ENCODE results near the gene FREM1. TPM values are rescaled to one million over a fixed set of nuclear protein-coding genes. Genes with fewer than 3 reads are reported as not detected.

FREM1 gene
- total and polyA plus RNA-seq, 10 of the 15 experiments (the other 5 are each of a cell fraction or from before 2014, with no cell fraction given), result 0.01 to 0.16 (median 0.08) TPM; not detected in 7

DNA sequence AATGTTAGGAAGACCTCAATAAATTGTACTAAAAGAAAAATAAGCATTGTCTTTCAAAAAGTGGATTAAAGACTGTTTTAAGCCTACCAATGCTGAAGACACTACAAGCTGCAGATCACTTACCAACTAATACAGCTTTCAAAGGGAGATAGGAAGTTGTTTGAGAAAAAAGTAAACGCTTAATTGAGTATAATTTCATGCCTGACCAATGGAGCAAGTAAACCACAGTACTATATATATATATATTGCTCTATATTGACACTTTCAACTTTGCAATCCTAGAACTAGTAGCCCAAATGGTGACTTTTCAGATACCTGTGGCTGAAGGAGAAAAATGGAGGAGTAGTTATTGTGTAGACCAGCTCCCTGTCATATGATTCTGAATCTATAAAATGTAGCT is 85.7 kb downstream of the FREM1 start (continued):
- TF ChIP-seq WRNIP1 (IDR thresholded peaks at IDR 0.05; ENCODE audit: borderline replicate concordance, low read depth, low read length) (no peak), BRCA1 (IDR thresholded peaks at IDR 0.05; ENCODE audit: low read depth, low read length) (no peak), RBBP5 (conservative IDR thresholded peaks at IDR 0.05) (no peak), YY1 (IDR thresholded peaks at IDR 0.05; ENCODE audit: low read depth, low read length) (no peak), NFXL1 (IDR thresholded peaks at IDR 0.05; ENCODE audit: borderline replicate concordance) (no peak), HDAC2 (IDR thresholded peaks at IDR 0.05) (no peak), IKZF1 (conservative IDR thresholded peaks at IDR 0.05) (no peak), HCFC1 (IDR thresholded peaks at IDR 0.05; ENCODE audit: low read length) (no peak)

GRCh38 chr9:14823800-14824199 is 86.4 kb downstream of the FREM1 start:
- H3K9me3 ChIP-seq (replicated peaks; ENCODE audit: control insufficient read depth, insufficient read depth, low read length), result no peaks in the 10 kb centered on the region
- H3K4me1 ChIP-seq (ENCODE audit: control insufficient read depth, insufficient read depth, low read length), result peaks cover 8% of the 10 kb centered on the region
- H3K36me3 ChIP-seq (ENCODE audit: control insufficient read depth in 2 of 2, insufficient read depth in 2 of 2, low read length in 1 of 2), result no peaks in the 10 kb centered on the region
- ChIA-PET CTCF (no interaction called here), POLR2A (no interaction called here), RAD21 (ENCODE audit: unreplicated experiment) (no interaction called here), SMC1A (ENCODE audit: uncharacterized antibody, unreplicated experiment) (no interaction called here)
- DNase-seq (ENCODE audit: low read depth, low spot score) (no peak), ATAC-seq (no peak), FAIRE-seq (no peak)
- 0% methylated on average over 2 of the region's 2 CpGs for WGBS (ENCODE audit: insufficient coverage, insufficient replicate concordance, low lambda C conversion rate, missing lambda C conversion rate)
- H3K4me3 ChIP-seq, result no peak overlapping the region
- in situ Hi-C loops (cut with MboI), result no loop called here
- intact Hi-C loops (cut with micrococcal nuclease; ENCODE audit: unreplicated experiment), result no loop called here
- no peak overlapping the region for H2AFZ ChIP-seq (ENCODE audit: control insufficient read depth, low read depth, low read length)
- no peaks in the 10 kb centered on the region for H3K27me3 ChIP-seq (replicated peaks in 1 of 2; ENCODE audit: control insufficient read depth in 2 of 2, insufficient read depth in 2 of 2, low read length in 1 of 2)
- H3K9ac ChIP-seq (ENCODE audit: control insufficient read depth, insufficient read depth, low read length), result no peak overlapping the region
- no TSS peak for BruUV-seq (replicated peaks)
- H4K20me1 ChIP-seq (ENCODE audit: control insufficient read depth, insufficient read depth), result no peaks in the 10 kb centered on the region
- H3K27ac ChIP-seq (ENCODE audit: control insufficient read depth, insufficient read depth), result no peak overlapping the region
- no peak for TF ChIP-seq ZNF24 (IDR thresholded peaks at IDR 0.05)
- no peak for TF ChIP-seq HDGF (IDR thresholded peaks at IDR 0.05)
- TF ChIP-seq, protein P1, sequence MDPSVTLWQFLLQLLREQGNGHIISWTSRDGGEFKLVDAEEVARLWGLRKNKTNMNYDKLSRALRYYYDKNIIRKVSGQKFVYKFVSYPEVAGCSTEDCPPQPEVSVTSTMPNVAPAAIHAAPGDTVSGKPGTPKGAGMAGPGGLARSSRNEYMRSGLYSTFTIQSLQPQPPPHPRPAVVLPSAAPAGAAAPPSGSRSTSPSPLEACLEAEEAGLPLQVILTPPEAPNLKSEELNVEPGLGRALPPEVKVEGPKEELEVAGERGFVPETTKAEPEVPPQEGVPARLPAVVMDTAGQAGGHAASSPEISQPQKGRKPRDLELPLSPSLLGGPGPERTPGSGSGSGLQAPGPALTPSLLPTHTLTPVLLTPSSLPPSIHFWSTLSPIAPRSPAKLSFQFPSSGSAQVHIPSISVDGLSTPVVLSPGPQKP (IDR thresholded peaks at IDR 0.05; ENCODE audit: low read depth, low read length), result no peak
- no peak for TF ChIP-seq PAX5 (IDR thresholded peaks at IDR 0.05; ENCODE audit: borderline replicate concordance, low read depth, low read length)
- TF ChIP-seq NFXL1 (IDR thresholded peaks at IDR 0.05; ENCODE audit: borderline replicate concordance), result no peak
- no peak for TF ChIP-seq SRF (IDR thresholded peaks at IDR 0.05; ENCODE audit: low read depth in 2 of 2, low read length in 2 of 2)
- no peak for TF ChIP-seq ZNF207 (IDR thresholded peaks at IDR 0.05; ENCODE audit: borderline replicate concordance)
- TF ChIP-seq RUNX3 (IDR thresholded peaks at IDR 0.05; ENCODE audit: low read length), result no peak
- TF ChIP-seq SUPT20H (IDR thresholded peaks at IDR 0.05; ENCODE audit: borderline replicate concordance, control insufficient read depth, low read depth, low read length), result no peak
- no peak for TF ChIP-seq SIX5 (IDR thresholded peaks at IDR 0.05; ENCODE audit: low read depth, low read length, severe bottlenecking)
- no peak for TF ChIP-seq POLR2AphosphoS2 (IDR thresholded peaks at IDR 0.05; ENCODE audit: low read depth, low read length)
- TF ChIP-seq MEF2A (IDR thresholded peaks at IDR 0.05; ENCODE audit: insufficient read depth, low read depth, low read length), result no peak
- TF ChIP-seq, protein P2, sequence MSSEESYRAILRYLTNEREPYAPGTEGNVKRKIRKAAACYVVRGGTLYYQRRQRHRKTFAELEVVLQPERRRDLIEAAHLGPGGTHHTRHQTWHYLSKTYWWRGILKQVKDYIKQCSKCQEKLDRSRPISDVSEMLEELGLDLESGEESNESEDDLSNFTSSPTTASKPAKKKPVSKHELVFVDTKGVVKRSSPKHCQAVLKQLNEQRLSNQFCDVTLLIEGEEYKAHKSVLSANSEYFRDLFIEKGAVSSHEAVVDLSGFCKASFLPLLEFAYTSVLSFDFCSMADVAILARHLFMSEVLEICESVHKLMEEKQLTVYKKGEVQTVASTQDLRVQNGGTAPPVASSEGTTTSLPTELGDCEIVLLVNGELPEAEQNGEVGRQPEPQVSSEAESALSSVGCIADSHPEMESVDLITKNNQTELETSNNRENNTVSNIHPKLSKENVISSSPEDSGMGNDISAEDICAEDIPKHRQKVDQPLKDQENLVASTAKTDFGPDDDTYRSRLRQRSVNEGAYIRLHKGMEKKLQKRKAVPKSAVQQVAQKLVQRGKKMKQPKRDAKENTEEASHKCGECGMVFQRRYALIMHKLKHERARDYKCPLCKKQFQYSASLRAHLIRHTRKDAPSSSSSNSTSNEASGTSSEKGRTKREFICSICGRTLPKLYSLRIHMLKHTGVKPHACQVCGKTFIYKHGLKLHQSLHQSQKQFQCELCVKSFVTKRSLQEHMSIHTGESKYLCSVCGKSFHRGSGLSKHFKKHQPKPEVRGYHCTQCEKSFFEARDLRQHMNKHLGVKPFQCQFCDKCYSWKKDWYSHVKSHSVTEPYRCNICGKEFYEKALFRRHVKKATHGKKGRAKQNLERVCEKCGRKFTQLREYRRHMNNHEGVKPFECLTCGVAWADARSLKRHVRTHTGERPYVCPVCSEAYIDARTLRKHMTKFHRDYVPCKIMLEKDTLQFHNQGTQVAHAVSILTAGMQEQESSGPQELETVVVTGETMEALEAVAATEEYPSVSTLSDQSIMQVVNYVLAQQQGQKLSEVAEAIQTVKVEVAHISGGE (CRISPR knock-in tag; IDR thresholded peaks at IDR 0.05), result no peak
- TF ChIP-seq HDAC6 (IDR thresholded peaks at IDR 0.05; ENCODE audit: unreplicated experiment), result no peak
- H3K79me2 ChIP-seq (ENCODE audit: control insufficient read depth, insufficient read depth, low read length), result no peaks in the 10 kb centered on the region
- H3K4me2 ChIP-seq (ENCODE audit: control insufficient read depth, insufficient read depth), result no peak overlapping the region
